Measurements from ENCODE around the gene PAOX.
A peak's percentile ranks its signal among the peaks of the same experiment; 100 is the strongest.

PAOX gene

DNA sequence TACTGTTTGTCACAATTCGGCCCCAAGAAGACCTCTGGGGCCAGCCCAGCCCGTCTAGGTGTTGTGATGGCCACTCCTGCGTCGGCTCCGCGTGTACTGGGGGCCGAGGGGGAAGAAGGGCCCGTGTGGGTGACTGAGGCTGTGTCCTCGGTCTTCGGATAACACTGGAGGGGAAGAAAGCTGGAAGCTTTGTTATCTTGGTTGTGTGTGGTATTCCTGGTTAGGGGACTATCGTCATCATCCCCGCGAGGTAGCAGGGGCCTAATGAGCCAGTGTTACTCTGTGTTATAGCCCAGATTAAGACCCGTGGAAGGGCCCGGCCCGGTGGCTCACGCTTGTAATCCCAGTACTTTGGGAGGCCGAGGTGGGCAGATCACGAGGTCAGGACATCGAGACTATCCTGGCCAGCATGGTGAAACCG lies 15.7 kb downstream of the PAOX start:
- H3K4me3 ChIP-seq (ENCODE audit: low read depth, low read length), result peak overlapping the region; percentile 98
- TF ChIP-seq, protein P1, sequence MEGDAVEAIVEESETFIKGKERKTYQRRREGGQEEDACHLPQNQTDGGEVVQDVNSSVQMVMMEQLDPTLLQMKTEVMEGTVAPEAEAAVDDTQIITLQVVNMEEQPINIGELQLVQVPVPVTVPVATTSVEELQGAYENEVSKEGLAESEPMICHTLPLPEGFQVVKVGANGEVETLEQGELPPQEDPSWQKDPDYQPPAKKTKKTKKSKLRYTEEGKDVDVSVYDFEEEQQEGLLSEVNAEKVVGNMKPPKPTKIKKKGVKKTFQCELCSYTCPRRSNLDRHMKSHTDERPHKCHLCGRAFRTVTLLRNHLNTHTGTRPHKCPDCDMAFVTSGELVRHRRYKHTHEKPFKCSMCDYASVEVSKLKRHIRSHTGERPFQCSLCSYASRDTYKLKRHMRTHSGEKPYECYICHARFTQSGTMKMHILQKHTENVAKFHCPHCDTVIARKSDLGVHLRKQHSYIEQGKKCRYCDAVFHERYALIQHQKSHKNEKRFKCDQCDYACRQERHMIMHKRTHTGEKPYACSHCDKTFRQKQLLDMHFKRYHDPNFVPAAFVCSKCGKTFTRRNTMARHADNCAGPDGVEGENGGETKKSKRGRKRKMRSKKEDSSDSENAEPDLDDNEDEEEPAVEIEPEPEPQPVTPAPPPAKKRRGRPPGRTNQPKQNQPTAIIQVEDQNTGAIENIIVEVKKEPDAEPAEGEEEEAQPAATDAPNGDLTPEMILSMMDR (IDR thresholded peaks at IDR 0.05; ENCODE audit: insufficient read depth, low read depth, low read length, missing control alignments), result no peak
- peak; percentile 35 for DNase-seq (ENCODE audit: low read depth)

DNA sequence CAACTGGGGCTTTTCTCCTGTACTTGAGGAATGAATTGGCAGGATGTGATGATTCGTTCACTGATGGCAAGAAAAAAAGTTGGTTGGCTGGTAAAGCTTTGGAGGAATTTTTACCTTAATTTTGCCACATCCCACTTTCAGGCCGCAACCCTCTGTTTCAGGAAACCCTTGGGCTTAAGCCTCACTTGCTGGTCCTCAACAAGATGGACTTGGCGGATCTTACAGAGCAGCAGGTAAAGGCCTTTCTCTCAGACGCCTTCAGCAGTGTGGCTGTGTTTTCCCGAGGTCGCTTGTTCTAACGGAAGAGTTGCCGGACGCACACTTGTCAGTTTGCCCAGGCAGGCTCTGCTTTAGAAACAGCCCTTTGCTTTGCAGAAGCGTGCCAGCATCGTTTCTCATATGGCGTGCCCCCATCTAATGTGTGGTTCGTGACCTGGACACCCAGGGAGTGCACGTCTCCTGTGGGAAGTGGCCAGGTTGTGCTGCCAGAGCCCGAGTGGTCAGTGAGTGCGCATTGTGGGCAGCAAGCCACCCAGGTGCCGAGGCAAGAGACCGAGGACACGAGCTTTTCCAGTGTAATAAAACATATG lies 17.1 kb downstream of the PAOX start:
- DNase-seq (ENCODE audit: low read depth), result no peak

DNA sequence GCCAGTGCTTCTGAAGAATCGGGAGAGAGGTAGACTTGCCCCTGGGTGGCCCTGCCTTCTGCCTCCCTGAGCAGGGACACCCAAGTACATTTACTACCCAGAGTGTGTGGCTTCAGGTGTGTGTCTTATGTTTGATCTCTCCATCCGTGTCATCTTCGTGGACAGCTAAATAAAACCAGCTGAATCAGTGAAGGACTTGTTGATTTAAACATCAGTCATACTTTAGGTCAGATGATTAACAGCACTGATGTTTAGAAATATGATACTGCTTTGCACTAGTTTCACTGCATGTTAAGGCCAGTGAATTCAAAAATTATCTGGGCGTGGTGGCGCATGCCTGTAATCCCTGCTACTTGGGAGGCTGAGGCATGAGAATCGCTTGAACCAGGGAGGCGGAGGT lies 18.9 kb downstream of the PAOX start:
- TF ChIP-seq, protein P1 (IDR thresholded peaks at IDR 0.05; ENCODE audit: insufficient read depth, low read depth, low read length, missing control alignments), result no peak
- no peak for DNase-seq (ENCODE audit: low read depth)
- H3K4me3 ChIP-seq (ENCODE audit: low read depth, low read length), result no peak overlapping the region

More for the DNA sequence above, 17.1 kb downstream of the PAOX start:
- no peak overlapping the region for H3K4me3 ChIP-seq (ENCODE audit: low read depth, low read length)
- TF ChIP-seq, protein P1 (IDR thresholded peaks at IDR 0.05; ENCODE audit: insufficient read depth, low read depth, low read length, missing control alignments), result no peak

DNA sequence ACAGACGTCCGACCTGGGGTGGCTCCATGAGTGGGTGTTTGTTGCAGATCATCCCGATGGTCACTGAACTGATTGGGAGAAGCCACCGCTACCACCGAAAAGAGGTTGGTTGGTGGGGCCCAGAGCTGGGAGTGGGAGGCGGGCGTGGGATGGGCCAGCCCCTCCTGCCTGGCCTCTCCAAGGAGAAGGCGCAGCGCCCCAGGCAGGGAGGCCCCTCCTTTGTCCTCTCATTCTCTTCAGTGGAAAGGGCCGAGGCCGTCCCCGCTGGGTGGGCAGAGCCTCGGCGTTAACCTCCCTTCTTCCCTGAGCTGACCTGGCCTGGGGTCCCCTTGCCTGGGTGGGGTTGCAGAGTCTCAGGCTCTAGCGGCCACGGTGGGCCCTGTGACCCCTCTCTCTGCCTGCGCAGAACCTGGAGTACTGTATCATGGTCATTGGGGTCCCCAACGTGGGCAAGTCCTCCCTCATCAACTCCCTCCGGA lies 20.1 kb downstream of the PAOX start:
- DNase-seq (ENCODE audit: low read depth), result no peak

DNA sequence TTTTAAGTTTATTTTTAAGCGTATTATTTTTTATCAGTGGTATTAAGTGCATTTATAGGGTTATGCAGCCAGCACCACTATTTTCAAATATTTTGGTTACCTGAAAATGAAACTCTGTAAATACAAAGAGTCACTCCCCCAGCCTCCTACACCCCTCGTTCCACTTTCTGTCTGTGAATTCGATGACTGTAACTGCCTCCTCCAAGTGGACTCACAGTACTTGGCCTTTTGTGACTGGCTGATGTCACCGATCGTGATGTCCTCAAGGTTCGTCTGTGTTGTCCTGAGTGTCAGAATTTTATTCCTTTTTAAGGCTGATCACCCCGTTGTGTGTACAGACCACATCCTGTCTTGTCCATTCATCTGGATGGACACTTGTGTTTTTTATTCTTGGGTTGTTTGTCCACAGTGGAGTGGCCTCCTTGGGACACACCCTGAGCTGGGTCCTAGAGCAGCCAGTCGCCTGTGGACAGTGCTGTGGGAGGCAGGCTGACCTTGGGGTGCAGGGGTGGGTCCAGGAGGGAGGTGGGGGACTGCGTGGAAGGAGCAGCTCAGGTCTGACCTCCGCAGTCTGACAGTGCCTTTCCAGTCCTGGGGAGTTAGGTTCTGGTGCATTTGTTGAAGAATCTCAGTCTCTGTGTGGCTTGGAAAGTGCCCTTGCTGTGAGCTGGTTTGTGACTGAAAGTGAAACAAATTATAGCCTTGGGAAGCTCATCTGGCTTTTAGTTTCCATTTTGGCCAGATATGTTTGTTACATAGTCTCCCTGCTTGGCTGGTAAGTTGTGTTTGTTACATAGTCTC lies 21.8 kb downstream of the PAOX start:
- H3K4me3 ChIP-seq (ENCODE audit: low read depth, low read length), result peak overlapping the region; percentile 40
- DNase-seq (ENCODE audit: low read depth), result peak; percentile 75
- TF ChIP-seq, protein P1 (IDR thresholded peaks at IDR 0.05; ENCODE audit: insufficient read depth, low read depth, low read length, missing control alignments), result no peak

More for the DNA sequence above, 20.1 kb downstream of the PAOX start:
- TF ChIP-seq, protein P1 (IDR thresholded peaks at IDR 0.05; ENCODE audit: insufficient read depth, low read depth, low read length, missing control alignments), result no peak
- no peak overlapping the region for H3K4me3 ChIP-seq (ENCODE audit: low read depth, low read length)

DNA sequence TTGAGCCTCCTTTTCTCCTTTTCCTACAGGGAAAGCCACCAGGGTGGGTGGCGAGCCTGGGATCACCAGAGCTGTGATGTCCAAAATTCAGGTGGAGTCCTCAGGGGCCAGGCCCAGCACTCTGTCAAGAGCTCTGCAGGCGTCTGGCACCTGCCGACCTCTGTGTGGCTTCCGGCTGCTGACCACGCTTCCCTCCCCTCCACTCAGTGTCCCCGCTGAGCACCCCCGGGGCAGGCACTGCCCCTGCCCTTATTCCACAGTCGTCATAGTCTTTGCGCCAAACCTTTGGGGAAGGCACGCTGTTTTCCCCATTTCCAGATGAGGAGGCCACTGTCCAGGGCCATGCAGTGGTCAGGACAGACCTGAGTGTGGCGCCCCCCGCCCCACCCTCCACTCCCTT lies 22.4 kb downstream of the PAOX start:
- no peak overlapping the region for H3K4me3 ChIP-seq (ENCODE audit: low read depth, low read length)
- no peak for DNase-seq (ENCODE audit: low read depth)
- TF ChIP-seq, protein P1 (IDR thresholded peaks at IDR 0.05; ENCODE audit: insufficient read depth, low read depth, low read length, missing control alignments), result no peak
